22Rv1 (cell line): ENCODE results near the gene SIGLEC7.

Source experiments
- ZFX ChIP-seq: fragments of 450-650 bp; IDR thresholded peaks from 2 replicates; pipeline ENCODE4 v1.6.1; 2017; ENCODE audit warnings: antibody characterized with exemption, borderline replicate concordance
- TF ChIP-seq, protein P1 (sequence below): fragments of 450-650 bp; IDR thresholded peaks from 2 replicates; pipeline ENCODE4 v1.5.1; 2017; ENCODE audit warnings: mild to moderate bottlenecking

DNA sequence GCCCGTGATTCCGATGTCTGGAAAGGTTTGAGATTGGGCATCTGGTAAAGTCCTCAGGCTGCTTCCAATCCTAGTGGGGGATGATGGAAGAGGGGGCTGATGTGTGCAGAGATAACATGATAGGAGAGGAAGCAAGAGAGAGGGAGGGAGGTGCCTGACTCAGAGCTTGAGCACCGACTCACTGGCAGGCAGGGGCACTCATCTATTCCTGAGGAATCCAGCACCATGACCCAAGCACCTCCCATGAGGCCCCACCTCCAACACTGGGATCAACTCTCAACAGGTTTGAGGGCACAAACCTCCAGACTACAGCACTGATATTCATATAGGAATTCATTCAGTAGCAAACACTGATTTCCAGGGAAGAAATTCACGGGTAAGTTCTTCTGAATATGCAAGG lies 23.0 kb upstream of the SIGLEC7 start:
- TF ChIP-seq, protein P1, sequence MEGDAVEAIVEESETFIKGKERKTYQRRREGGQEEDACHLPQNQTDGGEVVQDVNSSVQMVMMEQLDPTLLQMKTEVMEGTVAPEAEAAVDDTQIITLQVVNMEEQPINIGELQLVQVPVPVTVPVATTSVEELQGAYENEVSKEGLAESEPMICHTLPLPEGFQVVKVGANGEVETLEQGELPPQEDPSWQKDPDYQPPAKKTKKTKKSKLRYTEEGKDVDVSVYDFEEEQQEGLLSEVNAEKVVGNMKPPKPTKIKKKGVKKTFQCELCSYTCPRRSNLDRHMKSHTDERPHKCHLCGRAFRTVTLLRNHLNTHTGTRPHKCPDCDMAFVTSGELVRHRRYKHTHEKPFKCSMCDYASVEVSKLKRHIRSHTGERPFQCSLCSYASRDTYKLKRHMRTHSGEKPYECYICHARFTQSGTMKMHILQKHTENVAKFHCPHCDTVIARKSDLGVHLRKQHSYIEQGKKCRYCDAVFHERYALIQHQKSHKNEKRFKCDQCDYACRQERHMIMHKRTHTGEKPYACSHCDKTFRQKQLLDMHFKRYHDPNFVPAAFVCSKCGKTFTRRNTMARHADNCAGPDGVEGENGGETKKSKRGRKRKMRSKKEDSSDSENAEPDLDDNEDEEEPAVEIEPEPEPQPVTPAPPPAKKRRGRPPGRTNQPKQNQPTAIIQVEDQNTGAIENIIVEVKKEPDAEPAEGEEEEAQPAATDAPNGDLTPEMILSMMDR = no peak
- TF ChIP-seq ZFX = no peak
